GM21390 (cell line): ENCODE results near the gene SLC1A7.

ENCODE experiments used
- ATAC-seq: cut with Tn5 transposase; IDR thresholded peaks from one replicate; pipeline ENCODE4 v1.9.1; 2021; ENCODE audit not compliant: unreplicated experiment

The SLC1A7 gene

GRCh38 chr1:53065391-53065790, 77.0 kb downstream of the SLC1A7 start:
- no peak for ATAC-seq

GRCh38 chr1:53063744-53064515, 78.5 kb downstream of the SLC1A7 start:
- ATAC-seq = no peak

GRCh38 chr1:53062708-53063591, 79.5 kb downstream of the SLC1A7 start:
- ATAC-seq = no peak

- ATAC-seq = no peak
These were observed 80.4 kb downstream of the SLC1A7 start, which contains the start of gene PODN for GRCh38 chr1:53061859-53062707. PODN (plus strand) TSS chr1:53062213; CDS start chr1:53069856, 7,643 bp downstream.

DNA sequence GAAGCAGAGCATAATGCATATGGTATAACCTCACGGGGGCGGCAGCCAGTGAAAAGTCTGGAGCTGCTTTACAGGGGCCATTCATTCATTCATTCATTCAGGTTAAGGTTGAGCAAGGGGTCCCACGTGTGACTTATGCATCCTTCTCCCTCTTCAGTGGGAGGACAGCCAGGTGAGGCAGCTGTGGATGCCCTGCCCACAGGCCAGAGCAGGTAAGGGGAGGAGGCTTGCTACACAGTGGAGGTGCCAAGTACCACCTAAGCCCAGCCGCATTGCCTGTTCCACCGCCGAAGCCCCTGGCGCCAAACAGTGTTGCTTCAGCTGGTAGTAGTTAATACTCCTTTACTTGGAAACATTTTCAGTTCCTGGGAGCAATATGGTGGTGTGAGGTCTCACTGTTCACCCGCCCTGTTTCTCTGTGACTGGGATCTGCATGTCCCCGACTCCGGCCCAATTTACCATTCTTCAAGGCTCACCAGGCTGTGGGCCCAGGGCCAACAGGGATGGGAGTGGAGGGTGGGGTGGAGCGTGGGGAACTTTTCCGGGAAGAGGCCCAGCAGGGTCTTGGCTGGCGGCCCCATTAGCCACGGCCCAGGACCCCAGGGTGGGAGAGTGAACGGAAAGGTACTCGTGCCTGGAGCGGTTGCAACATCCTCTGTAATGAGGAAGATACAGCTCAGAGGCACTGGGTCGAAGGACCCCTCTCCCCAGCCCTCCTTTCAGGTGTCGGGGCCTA, 81.1 kb downstream of the SLC1A7 start:
- no peak for ATAC-seq

GRCh38 chr1:53060579-53060978, 81.9 kb downstream of the SLC1A7 start:
- no peak for ATAC-seq

DNA sequence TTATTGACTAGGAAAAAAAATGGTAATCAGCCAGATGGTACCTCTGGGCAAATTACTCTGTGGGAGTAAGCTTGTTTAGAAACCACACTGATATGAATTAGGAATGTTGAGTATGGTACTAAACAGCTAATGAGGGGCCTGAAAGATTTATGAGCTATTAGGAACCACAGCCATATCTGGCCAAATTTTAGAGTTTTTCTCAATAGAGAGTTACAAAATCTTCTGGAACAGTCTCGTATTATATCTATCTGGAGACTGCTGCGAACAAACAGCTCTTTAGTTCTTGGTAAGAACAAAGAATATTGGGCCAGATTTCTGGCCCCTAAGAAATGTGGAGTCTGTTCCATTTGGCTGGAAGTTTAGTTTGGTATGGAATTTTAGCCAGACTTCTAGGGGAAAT, 85.3 kb downstream of the SLC1A7 start:
- ATAC-seq = no peak

GRCh38 chr1:53051676-53052075, 90.8 kb downstream of the SLC1A7 start:
- no peak for ATAC-seq

- ATAC-seq = no peak
These were observed 92.1 kb downstream of the SLC1A7 start for GRCh38 chr1:53050310-53050709.

DNA sequence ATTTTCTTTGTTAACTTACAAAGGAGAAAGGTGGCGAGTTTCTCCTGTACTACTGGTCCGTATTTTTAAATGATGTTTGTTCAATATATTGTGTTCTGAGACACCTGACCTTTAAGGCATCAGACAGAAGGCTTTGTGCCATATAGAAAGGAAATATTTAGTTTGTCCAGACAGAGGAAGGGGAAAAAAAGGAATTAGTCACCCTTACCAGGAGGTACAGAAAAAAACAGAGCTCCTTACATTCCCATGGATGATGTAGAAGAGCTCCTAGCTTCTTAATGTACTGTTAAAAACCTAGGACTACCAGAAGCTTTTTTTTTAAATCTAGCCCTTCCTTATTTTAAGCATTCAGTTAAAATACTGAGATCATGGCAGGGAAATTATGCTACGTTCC, 92.9 kb downstream of the SLC1A7 start:
- ATAC-seq = no peak

- no peak for ATAC-seq
These were observed 93.4 kb downstream of the SLC1A7 start for GRCh38 chr1:53048960-53049573.

DNA sequence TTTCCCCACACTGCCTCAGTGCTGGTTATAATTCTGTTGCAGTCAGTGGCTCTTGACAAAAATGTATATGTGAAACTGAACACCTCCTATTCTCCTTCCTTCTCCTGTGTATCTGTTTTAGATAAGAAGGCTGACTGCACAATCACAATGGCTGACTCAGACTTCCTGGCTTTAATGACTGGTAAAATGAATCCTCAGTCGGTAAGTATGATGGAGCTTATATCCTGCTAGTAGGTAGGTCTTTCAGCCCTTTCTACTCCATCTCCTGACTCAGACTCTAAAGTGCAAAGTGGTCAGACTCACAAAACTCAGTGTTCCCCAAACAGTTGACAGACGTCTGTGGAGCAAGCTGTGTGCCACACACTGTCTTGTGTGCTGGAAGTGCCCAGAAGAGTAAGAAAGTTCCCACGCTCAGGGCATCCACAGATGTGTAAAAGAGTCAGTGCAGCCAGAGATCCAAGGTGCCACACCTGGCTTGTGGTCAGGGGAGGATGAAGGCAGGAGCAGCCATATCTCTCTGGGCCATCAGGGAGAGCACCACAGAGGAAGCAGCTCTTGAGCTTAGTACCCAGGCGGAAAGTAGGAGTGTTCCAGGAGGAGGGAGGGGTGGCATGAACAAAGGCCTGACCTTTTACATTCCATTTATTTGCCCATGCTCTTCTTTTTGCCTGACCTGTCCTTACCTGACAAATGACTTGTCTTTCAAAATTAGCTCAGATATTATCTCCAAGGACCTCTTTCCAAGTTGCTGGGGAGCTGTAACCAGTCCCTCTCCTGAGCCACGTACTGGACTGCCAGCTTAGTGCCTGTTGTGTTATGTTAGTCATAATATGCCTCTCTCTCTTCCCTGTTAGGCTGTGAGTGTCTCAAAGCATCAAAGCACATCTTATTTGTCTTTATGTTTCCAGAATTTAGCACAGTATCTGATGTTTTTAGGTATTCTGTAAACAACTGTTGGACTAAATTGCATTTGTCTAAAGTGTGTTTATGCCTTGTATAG, 94.4 kb downstream of the SLC1A7 start:
- no peak for ATAC-seq

DNA sequence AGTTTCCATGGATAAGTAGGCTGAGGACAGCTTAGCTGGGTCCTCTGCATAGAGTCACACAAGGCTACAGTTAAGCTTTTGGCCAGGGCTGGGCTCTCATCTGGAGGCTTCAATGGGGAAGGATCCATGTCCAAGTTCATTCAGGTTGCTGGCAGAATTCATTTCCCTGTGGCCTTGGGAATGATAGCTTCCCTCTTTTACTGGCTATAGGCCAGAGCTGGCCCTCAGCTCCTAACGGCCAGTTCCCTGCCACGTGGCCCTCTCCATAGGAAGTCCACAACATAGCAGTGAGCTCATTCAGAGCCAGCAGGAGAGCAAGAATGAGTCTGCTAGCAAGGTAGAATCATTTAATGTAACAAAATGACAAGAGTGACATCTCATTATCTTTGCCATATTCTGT, 95.5 kb downstream of the SLC1A7 start:
- no peak for ATAC-seq

DNA sequence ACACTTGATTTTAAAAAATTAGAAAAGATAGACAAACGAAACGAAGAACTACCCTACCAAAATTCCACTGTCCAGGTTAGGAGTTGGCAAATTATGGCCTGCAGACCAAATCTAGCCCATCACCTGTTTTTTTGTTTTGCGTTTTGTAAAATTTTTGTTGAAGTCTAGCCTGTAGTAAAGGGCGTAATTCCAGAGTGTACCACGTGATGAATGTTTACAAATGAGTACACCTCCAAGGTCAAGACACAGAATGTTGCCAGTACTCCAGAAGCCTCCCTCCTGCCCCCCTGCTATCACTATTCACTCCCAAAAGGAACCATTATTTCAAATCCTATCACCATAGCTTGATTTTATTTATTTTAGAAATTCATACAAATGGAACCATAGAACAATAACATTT, 97.5 kb downstream of the SLC1A7 start:
- ATAC-seq = no peak

DNA sequence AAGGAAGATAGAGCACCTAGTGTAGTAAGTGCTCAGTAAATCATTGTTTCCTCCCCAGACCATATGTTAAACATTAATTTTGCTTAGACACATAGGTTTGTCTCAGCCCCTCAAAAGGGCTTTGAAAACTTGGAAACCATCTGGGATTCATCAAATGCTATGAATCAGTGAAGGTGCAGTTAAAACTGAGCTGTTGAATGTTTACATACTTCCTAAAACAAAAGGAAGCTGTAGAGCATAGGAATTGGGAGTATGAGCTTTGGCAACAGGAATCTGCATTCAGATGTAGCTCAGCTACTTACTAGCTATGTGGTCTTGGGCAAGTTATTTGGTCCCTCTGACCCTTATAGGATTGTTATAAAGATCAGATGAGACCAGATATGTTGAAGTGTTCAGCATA, 99.2 kb downstream of the SLC1A7 start:
- no peak for ATAC-seq

DNA sequence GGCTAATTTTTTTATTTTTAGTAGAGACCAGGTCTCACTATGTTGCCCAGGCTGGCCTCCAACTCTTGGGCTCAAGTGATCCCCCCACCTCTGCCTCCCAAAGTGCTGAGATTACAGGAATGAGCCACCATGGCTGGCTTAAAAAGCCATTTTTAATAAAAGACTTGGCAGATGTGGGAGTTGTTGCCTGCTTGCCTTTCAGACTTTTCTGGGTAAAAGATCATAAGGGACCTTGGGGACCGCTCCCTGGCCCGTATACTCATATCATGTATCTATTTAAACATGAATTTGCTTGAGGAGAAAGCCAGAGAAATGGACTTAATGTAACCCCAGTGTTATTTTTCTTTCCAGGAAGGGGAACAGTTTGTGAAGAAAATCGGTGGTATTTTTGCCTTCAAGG, 103.9 kb downstream of the SLC1A7 start:
- ATAC-seq = no peak
